Measurements from ENCODE around the gene GALNT13.

DNA sequence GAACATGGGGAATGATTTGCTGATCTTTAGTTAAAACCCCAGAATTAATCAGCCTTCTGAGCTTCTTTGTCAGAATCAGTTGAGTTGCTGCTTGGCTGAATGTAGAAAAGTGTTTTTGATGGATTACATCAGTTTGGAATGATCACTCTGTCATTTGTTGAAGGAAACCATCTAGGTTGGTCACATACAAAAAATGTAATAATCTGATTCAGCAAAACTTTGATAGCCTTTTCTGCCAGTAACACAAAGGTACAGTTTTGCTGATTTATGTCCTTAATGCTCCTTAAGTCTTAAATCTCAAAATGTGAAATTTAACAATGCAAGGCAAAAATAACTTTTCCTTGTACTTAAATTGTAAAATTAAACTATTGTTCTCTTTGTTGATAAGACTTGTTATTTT lies 74.3 kb downstream of the GALNT13 start:
- TF ChIP-seq CTCF (IDR thresholded peaks at IDR 0.05) (no peak), POLR2A (IDR thresholded peaks at IDR 0.05) (no peak)

All from lower leg skin (tissue), 3 donors.